PC-3 (cell line): ENCODE measurements around the gene KCNQ1. TPM values are rescaled to one million over a fixed set of nuclear protein-coding genes. Genes with fewer than 3 reads are reported as not detected.

ENCODE experiments used
- ATAC-seq: fragments of 200-7000 bp; cut with Tn5 transposase; 2 replicates; pipeline ENCODE4 v1.9.1; 2020; ENCODE audit warnings: mild to moderate bottlenecking, moderate library complexity
- BruUV-seq: library from RNA; stranded (reverse); fragments of 400-500 nt; replicated peaks from 2 replicates; lab custom pipeline; 2021; lab: Mats Ljungman, UMichigan
- CTCF ChIA-PET: fragments of 300-600 bp; sonication (Branson Sonifier 250); formaldehyde crosslinking; loops from one replicate; lab custom pipeline; 2022; ENCODE audit warnings: antibody characterized with exemption; lab: Charles Lee
- POLR2A ChIA-PET: fragments of 300-600 bp; sonication (Branson Sonifier 250); formaldehyde crosslinking; loops from one replicate; lab custom pipeline; 2022; ENCODE audit warnings: antibody characterized with exemption; ENCODE audit not compliant: unreplicated experiment; lab: Charles Lee
- DNase-seq: peaks from one replicate; pipeline ENCODE4 v3.0.0-alpha.2; 2015
- H2AFZ ChIP-seq: fragments of 300-600 bp; sonication (generic); 2 replicates; pipeline ENCODE4 v1.6.0; 2016; ENCODE audit warnings: antibody characterized with exemption, low read length
- H3F3A ChIP-seq: fragments of 300-600 bp; sonication (generic); one replicate; pipeline ENCODE4 v1.6.0; 2017; ENCODE audit warnings: antibody characterized with exemption, low read length, control low read depth, mild to moderate bottlenecking; ENCODE audit not compliant: unreplicated experiment
- H3K27ac ChIP-seq: fragments of 300-600 bp; sonication (generic); 2 replicates; pipeline ENCODE4 v1.5.1; 2016; ENCODE audit warnings: mild to moderate bottlenecking, low read length
- H3K27me3 ChIP-seq: fragments of 300-600 bp; sonication (generic); 2 replicates; pipeline ENCODE4 v1.6.1; 2016; ENCODE audit warnings: low read length, mixed read lengths
- H3K36me3 ChIP-seq: fragments of 300-600 bp; sonication (generic); 2 replicates; pipeline ENCODE4 v1.6.1; 2016; ENCODE audit warnings: low read depth, mixed run types, low read length, mixed read lengths
- H3K4me1 ChIP-seq: fragments of 300-600 bp; sonication (generic); 2 replicates; pipeline ENCODE4 v1.5.1; 2016; ENCODE audit warnings: low read length; ENCODE audit not compliant: insufficient read depth
- H3K4me2 ChIP-seq: fragments of 300-600 bp; sonication (generic); 2 replicates; pipeline ENCODE4 v1.6.0; 2016; ENCODE audit warnings: low read length
- H3K4me3 ChIP-seq: fragments of 300-600 bp; sonication (generic); 2 replicates; pipeline ENCODE4 v1.5.1; 2016; ENCODE audit warnings: mild to moderate bottlenecking, low read length, mixed read lengths
- H3K79me2 ChIP-seq: fragments of 300-600 bp; sonication (generic); 2 replicates; pipeline ENCODE4 v1.6.1; 2017; ENCODE audit warnings: low read length, mixed read lengths
- H3K9ac ChIP-seq: fragments of 300-600 bp; sonication (generic); 2 replicates; pipeline ENCODE4 v1.6.0; 2016; ENCODE audit warnings: mild to moderate bottlenecking, low read length
- H3K9me2 ChIP-seq: fragments of 300-600 bp; sonication (generic); replicated peaks from 2 replicates; pipeline ENCODE4 v1.6.1; 2016; ENCODE audit warnings: mixed run types, low read length, mixed read lengths
- H3K9me3 ChIP-seq: fragments of 300-600 bp; sonication (generic); 2 replicates; pipeline ENCODE4 v1.6.1; 2016; ENCODE audit warnings: low read length, mixed read lengths
- H4K20me1 ChIP-seq: fragments of 300-600 bp; sonication (generic); 2 replicates; pipeline ENCODE4 v1.6.1; 2016; ENCODE audit warnings: low read length, mixed read lengths
- CTCF ChIP-seq: fragments of 300-600 bp; sonication (generic); conservative IDR thresholded peaks from 2 replicates; pipeline ENCODE4 v1.5.1; 2017; ENCODE audit warnings: antibody characterized with exemption, low read depth, mild to moderate bottlenecking, low read length
- EZH2 ChIP-seq: fragments of 300-600 bp; sonication (generic); IDR thresholded peaks from one replicate; pipeline ENCODE4 v1.6.1; 2017; ENCODE audit warnings: antibody characterized with exemption, mild to moderate bottlenecking, low read length; ENCODE audit not compliant: unreplicated experiment
- EZH2phosphoT487 ChIP-seq: fragments of 300-600 bp; sonication (generic); IDR thresholded peaks from 2 replicates; pipeline ENCODE4 v1.6.1; 2018; ENCODE audit warnings: mild to moderate bottlenecking, antibody characterized with exemption, low read length, borderline replicate concordance
- intact Hi-C: fragments of 100-400 bp; cut with micrococcal nuclease; formaldehyde crosslinking; loops from 2 replicates; pipeline ENCODE4 v1.9.0; 2023
- total RNA-seq: library from RNA; depleted of rRNA; stranded (reverse); fragments of >200 nt; gene quantifications from 2 replicates; pipeline ENCODE4 v1.2.3, GENCODE V29; 2014

KCNQ1 gene
- total RNA-seq, 1 experiment from 2014 or later, result 0.40 TPM

GRCh38 chr11:2655834-2656622 is 211.2 kb downstream of the KCNQ1 start:
- no peaks in the 10 kb centered on the region for H3F3A ChIP-seq
- ChIA-PET CTCF (no interaction called here), POLR2A (no interaction called here)
- no peak overlapping the region for H2AFZ ChIP-seq
- no peaks in the 10 kb centered on the region for H4K20me1 ChIP-seq
- BruUV-seq, result no TSS peak
- H3K36me3 ChIP-seq, result peaks cover 11% of the 10 kb centered on the region; the same call in 1 of the 2 replicates
- peak; percentile 27; the same call in 1 of the 2 replicates for ATAC-seq
- no peak overlapping the region for H3K27ac ChIP-seq
- no peaks in the 10 kb centered on the region; the same call in 1 of the 2 replicates for H3K4me1 ChIP-seq
- peaks cover 12% of the 10 kb centered on the region for H3K9me3 ChIP-seq
- H3K79me2 ChIP-seq, result no peaks in the 10 kb centered on the region
- no peak overlapping the region for H3K4me2 ChIP-seq
- no peak overlapping the region for H3K4me3 ChIP-seq
- H3K9ac ChIP-seq, result no peak overlapping the region
- peak; percentile 51 for DNase-seq
- no peaks in the 10 kb centered on the region; the same call in 1 of the 2 replicates for H3K9me2 ChIP-seq
- TF ChIP-seq EZH2phosphoT487 (no peak), CTCF (no peak), EZH2 (no peak)
- no peaks in the 10 kb centered on the region for H3K27me3 ChIP-seq
- intact Hi-C loops, result no loop called here

- CTCF ChIA-PET, result no interaction called here
- H3K9me3 ChIP-seq, result peaks cover 12% of the 10 kb centered on the region; the same call in 1 of the 2 replicates
Observed at GRCh38 chr11:2656859-2657258, 212.1 kb downstream of the KCNQ1 start.

More at GRCh38 chr11:2656859-2657258, 212.1 kb downstream of the KCNQ1 start:
- Histone ChIP-seq H3F3A (no peaks in the 10 kb centered on the region), H3K9ac (no peak overlapping the region), H4K20me1 (no peaks in the 10 kb centered on the region), H3K4me2 (no peak overlapping the region), H2AFZ (no peak overlapping the region), H3K9me2 (no peaks in the 10 kb centered on the region; the same call in 1 of the 2 replicates), H3K4me1 (no peaks in the 10 kb centered on the region; the same call in 1 of the 2 replicates), H3K4me3 (no peak overlapping the region), H3K79me2 (no peaks in the 10 kb centered on the region), H3K27me3 (no peaks in the 10 kb centered on the region), H3K27ac (no peak overlapping the region), H3K36me3 (peaks cover 14% of the 10 kb centered on the region; the same call in 1 of the 2 replicates)
- no TSS peak for BruUV-seq
- POLR2A ChIA-PET, result no interaction called here
- DNase-seq (no peak), ATAC-seq (no peak)
- TF ChIP-seq EZH2phosphoT487 (no peak), EZH2 (no peak), CTCF (no peak)
- intact Hi-C loops, result no loop called here
